Measurements from ENCODE around the gene SPIN2B.
"Not testable (repeated sequence)": the region's sequence is repeated elsewhere in the genome, so short reads cannot be mapped to it uniquely, and the experiment has no call there.

SPIN2B gene

DNA sequence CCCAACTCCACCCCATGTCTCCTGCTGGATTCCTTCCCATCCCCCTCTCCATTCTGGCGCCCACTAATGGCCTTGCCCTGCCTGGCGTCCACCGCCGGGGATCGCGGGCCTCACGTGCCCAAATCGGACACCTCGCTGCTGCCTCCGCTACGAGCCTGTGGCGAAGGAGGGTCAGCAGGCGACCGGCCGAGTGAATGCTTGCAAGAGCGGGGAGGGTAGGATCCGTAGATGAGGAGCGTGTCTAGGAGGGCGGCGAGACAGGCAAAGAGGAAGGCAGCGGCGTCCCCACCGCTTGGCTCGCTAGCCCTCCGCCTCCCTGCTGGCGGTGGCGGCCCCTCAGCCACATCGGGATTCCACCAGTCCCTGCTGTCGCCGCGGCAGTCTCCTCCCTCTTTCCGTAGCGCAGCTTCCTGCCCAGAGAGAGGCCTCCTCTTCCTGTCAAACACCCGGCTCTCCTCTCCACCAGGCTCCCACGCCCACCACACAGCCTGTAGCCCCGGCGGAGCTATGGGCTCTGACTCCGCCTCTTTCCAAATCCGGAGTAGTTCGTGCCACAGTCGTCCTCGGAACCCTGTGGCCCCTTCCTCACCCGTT, at the start of gene SPIN2B:
Gene SPIN2B, minus strand, starts transcription at position 387 of the 594 bp plus-strand sequence.
- FAIRE-seq: no peak

GRCh38 chrX:57156397-57157049, 35.2 kb upstream of the SPIN2B start:
- no peak for FAIRE-seq

DNA sequence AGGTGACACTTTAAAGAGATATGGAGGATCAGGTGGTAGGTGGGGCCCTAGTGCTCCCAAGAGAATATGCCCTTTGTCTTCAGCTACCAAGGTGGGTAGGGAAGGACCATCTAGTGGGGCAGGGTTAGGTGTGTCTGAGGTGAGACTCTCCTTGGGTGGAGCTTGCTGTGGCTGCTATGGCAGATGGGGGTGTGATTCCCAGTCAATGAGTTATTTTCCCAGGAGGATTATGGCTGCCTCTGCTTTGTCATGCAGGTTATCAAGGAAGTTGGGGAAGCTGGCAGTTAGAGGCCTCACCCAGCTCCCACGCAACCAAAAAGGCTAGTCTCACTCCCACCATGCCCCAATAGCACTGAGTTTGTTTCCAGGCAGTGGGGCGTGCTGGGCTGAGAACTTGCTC, 33.8 kb upstream of the SPIN2B start:
- FAIRE-seq: no peak

DNA sequence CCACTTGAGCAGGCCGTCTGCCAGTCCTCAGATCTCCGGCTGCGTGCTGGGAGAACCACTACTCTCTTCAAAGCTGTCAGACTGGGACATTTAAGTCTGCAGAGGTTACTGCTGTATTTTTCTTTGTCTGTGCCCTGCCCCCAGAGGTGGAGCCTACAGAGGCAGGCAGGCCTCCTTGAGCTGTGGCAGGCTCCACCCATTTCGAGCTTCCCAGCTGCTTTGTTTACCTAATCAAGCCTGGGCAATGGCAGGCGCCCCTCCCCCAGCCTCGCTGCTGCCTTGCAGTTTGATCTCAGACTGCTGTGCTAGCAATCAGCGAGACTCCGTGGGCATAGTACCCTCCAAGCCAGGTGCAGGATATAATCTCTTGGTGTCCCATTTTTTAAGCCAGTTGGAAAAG, 30.9 kb upstream of the SPIN2B start:
- not testable (repeated sequence) for FAIRE-seq

- FAIRE-seq: no peak
These were observed 17.3 kb upstream of the SPIN2B start for GRCh38 chrX:57138674-57139073.

DNA sequence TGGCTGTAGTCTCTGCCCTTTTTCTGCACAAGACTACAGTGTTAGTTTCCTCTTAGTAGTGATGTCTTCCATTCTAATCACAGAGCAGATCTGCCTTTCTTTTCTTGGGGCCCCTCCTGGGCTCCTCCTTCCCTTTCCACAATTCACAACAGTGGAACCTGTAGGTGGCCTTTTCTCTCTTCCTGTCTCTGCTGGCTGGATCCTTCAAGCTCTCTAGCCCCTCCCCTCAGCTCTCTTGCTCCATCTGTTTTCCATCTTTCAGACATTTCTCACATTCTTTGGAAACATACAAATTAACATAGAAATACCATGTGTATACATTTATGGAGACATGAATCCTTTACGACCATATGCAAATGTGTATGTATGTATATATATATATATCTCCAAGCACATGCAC, 16.2 kb upstream of the SPIN2B start:
- FAIRE-seq: no peak

GRCh38 chrX:57137073-57137472, 15.7 kb upstream of the SPIN2B start, which contains the start of gene SPIN2A:
TSS of gene SPIN2A (minus strand) at chrX:57137397. CDS start at chrX:57136597, 800 bp downstream.
- not testable (repeated sequence) for FAIRE-seq

GRCh38 chrX:57136589-57136988, 15.2 kb upstream of the SPIN2B start:
- not testable (repeated sequence) for FAIRE-seq

DNA sequence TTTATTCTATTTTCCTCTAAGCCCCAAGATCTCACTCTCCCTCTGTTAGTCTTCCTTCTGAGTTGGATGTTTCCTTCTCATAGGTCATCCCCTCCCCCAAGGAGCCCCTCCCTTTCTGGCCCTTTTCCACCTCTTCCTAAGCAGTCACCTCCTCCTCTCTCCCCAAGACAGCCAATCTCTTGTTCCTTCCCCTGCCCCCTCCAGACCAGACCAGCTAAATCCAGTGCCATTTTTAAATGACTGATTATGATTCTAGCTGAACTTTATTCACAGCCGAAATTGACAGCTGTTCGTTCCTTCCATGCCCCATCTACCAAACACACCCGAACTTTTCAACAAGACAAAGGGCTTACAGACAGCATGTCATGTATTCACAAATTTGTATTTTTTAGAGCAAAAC, 13.9 kb upstream of the SPIN2B start:
- FAIRE-seq: no peak

DNA sequence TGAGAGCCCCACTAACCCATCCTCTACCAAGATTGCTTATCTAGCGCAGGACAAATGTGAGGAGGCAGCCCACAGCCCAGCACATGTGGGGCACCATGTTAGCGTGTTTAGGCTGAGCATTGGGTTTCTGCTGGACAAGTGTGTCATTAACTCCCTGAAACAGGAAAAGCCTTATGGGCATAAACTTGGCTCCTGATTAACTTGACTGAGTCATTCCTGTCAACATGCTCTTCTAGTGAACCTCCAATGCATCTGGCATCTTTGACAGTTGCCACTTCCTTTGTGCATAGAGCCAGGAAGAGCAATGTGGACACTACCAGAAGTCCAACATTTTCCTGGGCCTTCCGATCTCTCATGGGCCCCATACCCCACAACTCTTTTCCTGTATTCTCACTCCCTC, 13.4 kb upstream of the SPIN2B start:
- no peak for FAIRE-seq

GRCh38 chrX:57133706-57134105, 12.4 kb upstream of the SPIN2B start:
- FAIRE-seq: no peak

DNA sequence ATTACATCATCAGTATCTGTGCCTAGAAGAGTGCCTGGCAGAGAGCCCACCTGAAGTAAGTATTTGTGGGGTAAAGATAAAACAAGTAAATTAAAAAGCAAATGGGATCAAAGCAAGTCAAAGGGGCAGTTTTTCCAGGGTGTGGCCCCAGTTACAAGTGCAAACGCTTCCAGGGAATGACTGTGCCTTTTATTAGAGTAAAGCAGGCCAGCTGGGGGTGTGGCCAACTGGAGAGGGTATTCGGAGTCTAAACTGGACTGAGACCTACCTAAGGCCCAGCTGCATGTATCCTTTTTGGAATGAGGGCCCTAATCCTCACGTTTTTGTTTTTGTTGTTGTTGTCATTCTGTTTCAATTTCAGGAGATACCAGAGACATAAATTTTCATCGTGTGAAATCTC, 11.9 kb upstream of the SPIN2B start:
- FAIRE-seq: not testable (repeated sequence)

GRCh38 chrX:57132046-57132445, 10.7 kb upstream of the SPIN2B start:
- FAIRE-seq: no peak

GRCh38 chrX:57121816-57122215, 468 bp upstream of the SPIN2B start:
- FAIRE-seq: no peak

DNA sequence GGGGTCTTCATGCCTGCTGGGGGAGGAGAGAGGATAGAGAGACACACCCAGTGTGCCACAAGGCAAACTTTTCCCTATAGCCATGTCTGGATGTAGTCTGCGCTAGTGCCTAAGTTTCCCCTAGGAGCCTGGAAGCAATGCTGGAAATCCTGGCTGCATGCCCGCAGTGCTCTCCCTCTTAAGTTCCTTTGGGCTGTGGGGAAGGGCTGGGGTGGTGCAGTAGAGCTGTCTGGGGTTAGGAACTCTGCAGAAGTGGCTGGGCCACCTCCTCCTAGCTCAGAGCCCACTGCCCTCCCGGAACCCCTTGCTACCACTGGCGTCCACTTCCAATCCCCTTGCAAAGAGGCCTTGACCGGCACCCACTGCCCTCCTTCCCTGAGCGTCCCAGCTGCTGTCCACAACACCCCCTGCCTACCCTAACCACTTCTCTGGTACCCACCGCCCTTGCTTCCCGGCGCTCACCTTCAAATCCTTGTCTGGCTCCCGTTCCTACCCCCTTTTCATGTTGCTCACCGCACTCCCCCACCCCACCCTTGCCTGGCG, 658 bp downstream of the SPIN2B start:
- FAIRE-seq: not testable (repeated sequence)

DNA sequence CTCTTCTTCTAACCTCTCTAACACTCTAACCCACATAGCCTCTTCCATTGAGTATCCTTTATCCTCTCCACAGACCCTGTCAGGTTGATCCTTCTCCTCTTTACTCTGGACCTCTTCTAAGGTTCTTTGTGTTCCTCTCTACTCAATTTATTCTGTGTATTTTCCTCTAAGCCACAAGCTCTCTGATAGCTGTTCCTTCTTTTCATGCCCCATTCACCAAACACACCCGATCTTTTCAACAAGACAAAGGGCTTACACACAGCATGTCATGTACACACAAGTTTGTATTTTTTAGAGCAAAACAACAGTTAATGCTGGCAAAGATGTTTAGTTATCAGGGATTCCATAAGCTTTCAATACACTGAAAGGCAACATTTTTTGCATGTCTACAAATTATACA, 1.9 kb downstream of the SPIN2B start:
- FAIRE-seq: no peak

DNA sequence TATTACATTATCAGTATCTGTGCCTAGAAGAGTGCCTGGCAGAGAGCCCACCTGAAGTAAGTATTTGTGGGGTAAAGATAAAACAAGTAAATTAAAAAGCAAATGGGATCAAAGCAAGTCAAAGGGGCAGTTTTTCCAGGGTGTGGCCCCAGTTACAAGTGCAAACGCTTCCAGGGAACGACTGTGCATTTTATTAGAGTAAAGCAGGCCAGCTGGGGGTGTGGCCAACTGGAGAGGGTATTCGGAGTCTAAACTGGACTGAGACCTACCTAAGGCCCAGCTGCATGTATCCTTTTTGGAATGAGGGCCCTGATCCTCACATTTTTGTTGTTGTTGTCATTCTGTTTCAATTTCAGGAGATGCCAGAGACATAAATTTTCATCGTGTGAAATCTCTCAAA, 3.8 kb downstream of the SPIN2B start:
- not testable (repeated sequence) for FAIRE-seq

- FAIRE-seq: no peak
These were observed 16.4 kb downstream of the SPIN2B start for GRCh38 chrX:57104921-57105398.

DNA sequence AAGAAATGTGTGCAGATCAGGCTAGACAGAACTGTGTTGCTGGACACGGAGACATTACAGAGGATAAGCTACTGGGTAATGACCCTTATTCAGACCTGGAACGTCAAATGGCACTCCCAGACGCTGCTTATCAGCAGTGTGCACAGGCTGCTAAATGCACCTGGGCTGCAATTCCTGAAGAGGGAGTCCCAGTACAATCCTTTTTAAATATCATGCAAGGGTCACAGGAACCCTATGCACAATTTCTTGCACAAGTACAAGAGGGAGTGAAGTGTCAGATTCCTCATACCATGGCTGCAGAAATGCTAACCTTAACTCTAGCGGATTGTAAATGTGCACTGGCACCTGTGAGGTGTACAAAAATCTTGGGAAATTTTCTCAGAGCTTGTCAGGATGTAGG, 16.9 kb downstream of the SPIN2B start:
- no peak for FAIRE-seq

- FAIRE-seq: no peak
These were observed 17.9 kb downstream of the SPIN2B start for GRCh38 chrX:57103489-57103888.

DNA sequence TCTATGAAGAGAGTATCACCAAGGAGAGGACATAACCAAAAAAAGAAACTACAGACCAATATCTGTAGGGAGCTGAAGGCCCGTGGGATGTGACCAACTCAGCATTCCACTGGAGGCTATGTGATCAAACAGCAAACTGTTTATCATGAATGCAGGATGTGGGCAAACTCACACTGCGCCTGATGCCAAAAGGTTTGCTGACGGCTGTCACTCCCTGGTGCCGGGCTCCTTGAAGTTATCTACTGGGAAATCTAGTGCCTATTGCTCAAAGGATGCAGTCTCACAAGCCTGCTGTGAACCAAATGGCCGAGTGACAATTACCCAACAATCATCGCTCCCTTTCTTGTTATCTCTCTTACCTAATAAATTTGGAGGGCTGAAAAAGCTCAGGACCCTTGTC, 18.4 kb downstream of the SPIN2B start:
- FAIRE-seq: not testable (repeated sequence)

- no peak for FAIRE-seq
These were observed 38.2 kb downstream of the SPIN2B start for GRCh38 chrX:57083143-57083542.

DNA sequence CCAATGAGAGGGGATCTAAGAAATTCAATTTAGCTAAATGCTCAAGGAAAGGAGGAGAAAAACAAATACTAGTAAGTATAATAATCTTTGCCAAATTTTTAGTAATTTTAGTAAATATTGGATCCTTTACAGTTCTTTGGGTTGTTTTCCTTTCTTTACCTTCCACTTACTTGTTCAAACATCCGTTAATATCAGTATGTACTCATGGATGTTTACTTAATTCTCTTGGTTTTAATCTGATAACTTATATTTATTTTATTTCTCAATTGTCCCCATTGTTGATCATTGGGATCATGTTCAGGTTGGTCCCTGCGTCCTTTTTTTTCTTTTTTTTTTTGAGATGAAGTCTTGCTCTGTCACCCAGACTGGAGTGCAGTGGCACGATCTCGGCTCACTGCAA, 46.9 kb downstream of the SPIN2B start:
- FAIRE-seq: no peak

All from islet of Langerhans (tissue), 1 donor.